PFSK-1 (cell line): Measurements from ENCODE around the gene H19.

Experiments
- POLR2AphosphoS5 ChIP-seq: IDR thresholded peaks from 2 replicates; pipeline ENCODE4 v1.6.1; 2012; ENCODE audit warnings: low read depth, mild to moderate bottlenecking, control low read depth, low read length, moderate library complexity
- TAF1 ChIP-seq: IDR thresholded peaks from 2 replicates; pipeline ENCODE4 v1.6.1; 2012; ENCODE audit warnings: low read length, control low read depth, borderline replicate concordance; ENCODE audit not compliant: insufficient read depth
- TF ChIP-seq, protein P1 (sequence below), 2 experiments: IDR thresholded peaks; 2 replicates each; pipeline versions ENCODE4 v1.6.1 to v1.8.0; 2011 to 2012; ENCODE audit warnings: low read depth in 2 of 2, low read length in 2 of 2, control low read depth in 1 of 2, inconsistent platforms in 1 of 2, mild to moderate bottlenecking in 1 of 2, moderate library complexity in 1 of 2; ENCODE audit not compliant: insufficient read depth in 1 of 2

DNA sequence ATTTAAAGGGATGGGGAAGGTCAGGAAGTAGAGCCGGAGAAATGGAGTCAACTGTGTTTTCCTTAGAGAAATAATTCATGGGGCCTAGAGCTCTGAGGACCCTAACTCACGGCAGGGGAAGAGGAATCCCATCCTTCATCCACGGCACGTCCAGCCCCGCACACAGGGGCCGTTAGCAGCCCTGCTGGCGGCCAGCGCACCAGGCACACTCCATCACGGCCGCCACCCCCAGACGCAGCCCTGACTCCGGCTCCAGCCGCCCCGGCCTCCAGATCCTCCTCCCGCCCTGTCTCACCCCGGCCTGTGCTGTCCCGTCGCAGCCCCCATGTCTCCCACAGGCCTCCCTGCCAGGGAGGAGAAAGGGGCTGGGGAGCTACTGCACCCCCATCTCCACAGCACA lies 39.3 kb downstream of the H19 start:
- TF ChIP-seq, protein P1, sequence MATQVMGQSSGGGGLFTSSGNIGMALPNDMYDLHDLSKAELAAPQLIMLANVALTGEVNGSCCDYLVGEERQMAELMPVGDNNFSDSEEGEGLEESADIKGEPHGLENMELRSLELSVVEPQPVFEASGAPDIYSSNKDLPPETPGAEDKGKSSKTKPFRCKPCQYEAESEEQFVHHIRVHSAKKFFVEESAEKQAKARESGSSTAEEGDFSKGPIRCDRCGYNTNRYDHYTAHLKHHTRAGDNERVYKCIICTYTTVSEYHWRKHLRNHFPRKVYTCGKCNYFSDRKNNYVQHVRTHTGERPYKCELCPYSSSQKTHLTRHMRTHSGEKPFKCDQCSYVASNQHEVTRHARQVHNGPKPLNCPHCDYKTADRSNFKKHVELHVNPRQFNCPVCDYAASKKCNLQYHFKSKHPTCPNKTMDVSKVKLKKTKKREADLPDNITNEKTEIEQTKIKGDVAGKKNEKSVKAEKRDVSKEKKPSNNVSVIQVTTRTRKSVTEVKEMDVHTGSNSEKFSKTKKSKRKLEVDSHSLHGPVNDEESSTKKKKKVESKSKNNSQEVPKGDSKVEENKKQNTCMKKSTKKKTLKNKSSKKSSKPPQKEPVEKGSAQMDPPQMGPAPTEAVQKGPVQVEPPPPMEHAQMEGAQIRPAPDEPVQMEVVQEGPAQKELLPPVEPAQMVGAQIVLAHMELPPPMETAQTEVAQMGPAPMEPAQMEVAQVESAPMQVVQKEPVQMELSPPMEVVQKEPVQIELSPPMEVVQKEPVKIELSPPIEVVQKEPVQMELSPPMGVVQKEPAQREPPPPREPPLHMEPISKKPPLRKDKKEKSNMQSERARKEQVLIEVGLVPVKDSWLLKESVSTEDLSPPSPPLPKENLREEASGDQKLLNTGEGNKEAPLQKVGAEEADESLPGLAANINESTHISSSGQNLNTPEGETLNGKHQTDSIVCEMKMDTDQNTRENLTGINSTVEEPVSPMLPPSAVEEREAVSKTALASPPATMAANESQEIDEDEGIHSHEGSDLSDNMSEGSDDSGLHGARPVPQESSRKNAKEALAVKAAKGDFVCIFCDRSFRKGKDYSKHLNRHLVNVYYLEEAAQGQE (IDR thresholded peaks at IDR 0.05; ENCODE audit: insufficient read depth in 1 of 2, low read depth in 2 of 2, low read length in 2 of 2), result no peak
- TF ChIP-seq POLR2AphosphoS5 (no peak), TAF1 (no peak)
